K562 (cell line): Measurements from ENCODE around the gene ITGB2. TPM values are rescaled to one million over a fixed set of nuclear protein-coding genes. Genes with fewer than 3 reads are reported as not detected.

Experiments
- ARID1B ChIP-seq: fragments of 450-650 bp; IDR thresholded peaks from 2 replicates; pipeline ENCODE4 v1.6.1; 2016; ENCODE audit warnings: antibody characterized with exemption, mild to moderate bottlenecking, inconsistent platforms
- ATF7 ChIP-seq: fragments of 450-650 bp; IDR thresholded peaks from 2 replicates; pipeline ENCODE4 v1.7.1; 2014; ENCODE audit warnings: mild to moderate bottlenecking, moderate library complexity
- BRF2 ChIP-seq: IDR thresholded peaks from 3 replicates; pipeline ENCODE4 v1.6.1; 2011; ENCODE audit warnings: borderline replicate concordance, mild to moderate bottlenecking; ENCODE audit not compliant: insufficient read length, insufficient read depth
- CBX1 ChIP-seq: sonication (generic); IDR thresholded peaks from 2 replicates; pipeline ENCODE4 v1.6.1; 2016; ENCODE audit warnings: antibody characterized with exemption, low read depth, mild to moderate bottlenecking
- CREB5 ChIP-seq: fragments of 250-450 bp; sonication (Bioruptor Pico); IDR thresholded peaks from 2 replicates; pipeline ENCODE4 v1.5.0; 2020; ENCODE audit warnings: mild to moderate bottlenecking
- DNMT1 ChIP-seq: fragments of 450-650 bp; IDR thresholded peaks from 2 replicates; pipeline ENCODE4 v1.6.1; 2016; ENCODE audit warnings: antibody characterized with exemption, mild to moderate bottlenecking
- FOXM1 ChIP-seq, 2 experiments: fragments of 450-650 bp in 1 of 2; sonication (generic) in 1 of 2; formaldehyde crosslinking in 1 of 2; IDR thresholded peaks; 2 replicates each; pipeline versions ENCODE4 v1.6.1 to v1.9.0; 2017 to 2022; ENCODE audit warnings: low read depth in 2 of 2, mild to moderate bottlenecking in 2 of 2, missing genetic modification reagents in 1 of 2, moderate library complexity in 1 of 2
- NR3C1 ChIP-seq: sonication (generic); formaldehyde crosslinking; IDR thresholded peaks from 2 replicates; pipeline ENCODE4 v1.8.1; 2022; ENCODE audit warnings: missing genetic modification reagents
- TRIM28 ChIP-seq: fragments of 450-650 bp; IDR thresholded peaks from 2 replicates; pipeline ENCODE4 v1.6.1; 2017
- ZNF146 ChIP-seq: IDR thresholded peaks from one replicate; pipeline ENCODE4 v1.6.1; 2018; ENCODE audit warnings: missing compliant biosample characterization; ENCODE audit not compliant: unreplicated experiment
- ZNF217 ChIP-seq: sonication (generic); formaldehyde crosslinking; IDR thresholded peaks from 2 replicates; pipeline ENCODE4 v1.8.0; 2022; ENCODE audit warnings: mild to moderate bottlenecking, missing genetic modification reagents
- ZNF639 ChIP-seq, 2 experiments: fragments of 200-800 bp in 1 of 2; sonication (Bioruptor generic) in 1 of 2; sonication (generic) in 1 of 2; formaldehyde crosslinking in 1 of 2; IDR thresholded peaks in 1 of 2; conservative IDR thresholded peaks in 1 of 2; 2 replicates each; pipeline versions ENCODE4 v1.5.0 to v1.6.1; 2016 to 2020; ENCODE audit warnings: missing compliant biosample characterization in 1 of 2, missing genetic modification characterization in 1 of 2, missing genetic modification reagents in 1 of 2
- ZNF740 ChIP-seq, 3 experiments: fragments of 200-800 bp in 1 of 3; sonication (Bioruptor generic) in 1 of 3; sonication (generic) in 1 of 3; formaldehyde crosslinking in 1 of 3; IDR thresholded peaks; 2 replicates each; pipeline versions ENCODE4 v1.6.1 to v1.8.0; 2016 to 2022; ENCODE audit warnings: mild to moderate bottlenecking in 2 of 3, missing compliant biosample characterization in 2 of 3, missing genetic modification characterization in 2 of 3, missing genetic modification reagents in 1 of 3
- ZNF79 ChIP-seq: fragments of 250-450 bp; sonication (Bioruptor Pico); IDR thresholded peaks from 2 replicates; pipeline ENCODE4 v1.4.0; 2020; ENCODE audit warnings: low read depth, mild to moderate bottlenecking, moderate library complexity
- polyA plus RNA-seq, 8 experiments: library from polyadenylated mRNA; depleted of rRNA in 4 of 8; stranded (reverse) in 5 of 8; unstranded in 3 of 8; fragments of >200 nt; fragmentation: Nextera tagmentation in 2 of 8; fragmentation: Illumina TruSeq in 1 of 8; extraction: Ambion mirVana in 2 of 8; extraction: Trizol in 1 of 8; gene quantifications; 2 replicates each; pipeline versions ENCODE4 v1.2.1 to v1.2.3, GENCODE V29; 2011 to 2014; ENCODE audit warnings: inconsistent platforms in 1 of 8, missing spikeins in 1 of 8
- total RNA-seq, 7 experiments: library from RNA; depleted of rRNA in 6 of 7; stranded (reverse); fragments of >200 nt in 6 of 7; fragmentation: Illumina TruSeq in 2 of 7; extraction: Trizol in 2 of 7; gene quantifications; 2 replicates each; pipeline versions ENCODE4 v1.2.1 to v1.2.3, GENCODE V29; 2011 to 2021; ENCODE audit warnings: low replicate concordance in 1 of 7
- TF ChIP-seq, protein P1 (sequence below): sonication (generic); formaldehyde crosslinking; IDR thresholded peaks from 2 replicates; pipeline ENCODE4 v1.8.0; 2022; ENCODE audit warnings: mild to moderate bottlenecking, missing genetic modification reagents

Gene ITGB2
- total and polyA plus RNA-seq, 9 of the 15 experiments (the other 6 are each of a cell fraction or from before 2014, with no cell fraction given), result 0.07 to 1.3 (median 0.51) TPM; not detected in 2

GRCh38 chr21:44873356-44874239 is 47.1 kb downstream of the ITGB2 start, which contains the start of gene PTTG1IP (continued):
- TF ChIP-seq ZNF79 (CRISPR knock-in tag) (0 out of 2 replicates have a peak, but pooled peaks have one; percentile 28), CREB5 (no peak), ZNF740 (CRISPR knock-in tag; IDR thresholded peaks at IDR 0.05) (no peak), ZNF740 (tag; IDR thresholded peaks at IDR 0.05) (no peak), TRIM28 (no peak), NR3C1 (peak; percentile 94), ZNF146 (CRISPR knock-in tag) (no peak), ARID1B (no peak), ZNF639 (CRISPR knock-in tag; conservative IDR thresholded peaks at IDR 0.05 in 1 of 2, IDR thresholded peaks at IDR 0.05 in 1 of 2) (peak in 1 of 2 experiments; percentile 64; a peak in 1 of 4 replicates), ZNF217 (CRISPR knock-in tag) (no peak), BRF2 (no peak), DNMT1 (no peak), CBX1 (0 out of 2 replicates have a peak, but pooled peaks have one; percentile 53), FOXM1 (IDR thresholded peaks at IDR 0.05; ENCODE audit: low read depth) (no peak), FOXM1 (CRISPR knock-in tag; IDR thresholded peaks at IDR 0.05; ENCODE audit: low read depth) (peak; percentile 87), ATF7 (peak; percentile 77; the same call in 1 of the 2 replicates)
- TF ChIP-seq, protein P1, sequence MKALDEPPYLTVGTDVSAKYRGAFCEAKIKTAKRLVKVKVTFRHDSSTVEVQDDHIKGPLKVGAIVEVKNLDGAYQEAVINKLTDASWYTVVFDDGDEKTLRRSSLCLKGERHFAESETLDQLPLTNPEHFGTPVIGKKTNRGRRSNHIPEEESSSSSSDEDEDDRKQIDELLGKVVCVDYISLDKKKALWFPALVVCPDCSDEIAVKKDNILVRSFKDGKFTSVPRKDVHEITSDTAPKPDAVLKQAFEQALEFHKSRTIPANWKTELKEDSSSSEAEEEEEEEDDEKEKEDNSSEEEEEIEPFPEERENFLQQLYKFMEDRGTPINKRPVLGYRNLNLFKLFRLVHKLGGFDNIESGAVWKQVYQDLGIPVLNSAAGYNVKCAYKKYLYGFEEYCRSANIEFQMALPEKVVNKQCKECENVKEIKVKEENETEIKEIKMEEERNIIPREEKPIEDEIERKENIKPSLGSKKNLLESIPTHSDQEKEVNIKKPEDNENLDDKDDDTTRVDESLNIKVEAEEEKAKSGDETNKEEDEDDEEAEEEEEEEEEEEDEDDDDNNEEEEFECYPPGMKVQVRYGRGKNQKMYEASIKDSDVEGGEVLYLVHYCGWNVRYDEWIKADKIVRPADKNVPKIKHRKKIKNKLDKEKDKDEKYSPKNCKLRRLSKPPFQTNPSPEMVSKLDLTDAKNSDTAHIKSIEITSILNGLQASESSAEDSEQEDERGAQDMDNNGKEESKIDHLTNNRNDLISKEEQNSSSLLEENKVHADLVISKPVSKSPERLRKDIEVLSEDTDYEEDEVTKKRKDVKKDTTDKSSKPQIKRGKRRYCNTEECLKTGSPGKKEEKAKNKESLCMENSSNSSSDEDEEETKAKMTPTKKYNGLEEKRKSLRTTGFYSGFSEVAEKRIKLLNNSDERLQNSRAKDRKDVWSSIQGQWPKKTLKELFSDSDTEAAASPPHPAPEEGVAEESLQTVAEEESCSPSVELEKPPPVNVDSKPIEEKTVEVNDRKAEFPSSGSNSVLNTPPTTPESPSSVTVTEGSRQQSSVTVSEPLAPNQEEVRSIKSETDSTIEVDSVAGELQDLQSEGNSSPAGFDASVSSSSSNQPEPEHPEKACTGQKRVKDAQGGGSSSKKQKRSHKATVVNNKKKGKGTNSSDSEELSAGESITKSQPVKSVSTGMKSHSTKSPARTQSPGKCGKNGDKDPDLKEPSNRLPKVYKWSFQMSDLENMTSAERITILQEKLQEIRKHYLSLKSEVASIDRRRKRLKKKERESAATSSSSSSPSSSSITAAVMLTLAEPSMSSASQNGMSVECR, result no peak; the same call in 1 of the 2 replicates
